GM15510 (cell line): ENCODE data around the gene LRRK1.

Experiments used
- POLR2A ChIP-seq: IDR thresholded peaks from 3 replicates; pipeline ENCODE4 v1.6.1; 2011; ENCODE audit warnings: borderline replicate concordance; ENCODE audit not compliant: insufficient read length; ENCODE audit errors: extremely low read depth

The LRRK1 gene

GRCh38 chr15:101008158-101009139 is 89.3 kb downstream of the LRRK1 start:
- peak; percentile 36 for TF ChIP-seq POLR2A

GRCh38 chr15:101009176-101009575 is 90.0 kb downstream of the LRRK1 start:
- TF ChIP-seq POLR2A: no peak

- no peak for TF ChIP-seq POLR2A
These were observed 91.6 kb downstream of the LRRK1 start for GRCh38 chr15:101010781-101011180.

- no peak for TF ChIP-seq POLR2A
These were observed 93.4 kb downstream of the LRRK1 start for GRCh38 chr15:101012326-101013200.

GRCh38 chr15:101013201-101013550 is 94.0 kb downstream of the LRRK1 start:
- no peak for TF ChIP-seq POLR2A

- TF ChIP-seq POLR2A: no peak
These were observed 94.9 kb downstream of the LRRK1 start for GRCh38 chr15:101013769-101014675.

- no peak for TF ChIP-seq POLR2A
These were observed 96.0 kb downstream of the LRRK1 start for GRCh38 chr15:101014921-101015841.

GRCh38 chr15:101016581-101016980 is 97.4 kb downstream of the LRRK1 start:
- no peak for TF ChIP-seq POLR2A

- TF ChIP-seq POLR2A: no peak
These were observed 98.1 kb downstream of the LRRK1 start for GRCh38 chr15:101017093-101017754.

- TF ChIP-seq POLR2A: no peak
These were observed 98.9 kb downstream of the LRRK1 start for GRCh38 chr15:101018016-101018415.

- no peak for TF ChIP-seq POLR2A
These were observed 99.3 kb downstream of the LRRK1 start for GRCh38 chr15:101018450-101018849.

- TF ChIP-seq POLR2A: no peak
These were observed 100.3 kb downstream of the LRRK1 start for GRCh38 chr15:101019366-101019896.

- no peak for TF ChIP-seq POLR2A
These were observed 101.3 kb downstream of the LRRK1 start for GRCh38 chr15:101020451-101020850.

- TF ChIP-seq POLR2A: no peak
These were observed 101.8 kb downstream of the LRRK1 start for GRCh38 chr15:101020945-101021344.
